NCI-H128 (cell line): Measurements from ENCODE around the gene CSH1.
"Not testable (repeated sequence)": the region's sequence is repeated elsewhere in the genome, so short reads cannot be mapped to it uniquely, and the experiment has no call there.

Experiments
- DNase-seq: peaks from one replicate; lab custom pipeline; 2025; ENCODE audit not compliant: unreplicated experiment; lab: John Stamatoyannopoulos, UW

Gene CSH1

DNA sequence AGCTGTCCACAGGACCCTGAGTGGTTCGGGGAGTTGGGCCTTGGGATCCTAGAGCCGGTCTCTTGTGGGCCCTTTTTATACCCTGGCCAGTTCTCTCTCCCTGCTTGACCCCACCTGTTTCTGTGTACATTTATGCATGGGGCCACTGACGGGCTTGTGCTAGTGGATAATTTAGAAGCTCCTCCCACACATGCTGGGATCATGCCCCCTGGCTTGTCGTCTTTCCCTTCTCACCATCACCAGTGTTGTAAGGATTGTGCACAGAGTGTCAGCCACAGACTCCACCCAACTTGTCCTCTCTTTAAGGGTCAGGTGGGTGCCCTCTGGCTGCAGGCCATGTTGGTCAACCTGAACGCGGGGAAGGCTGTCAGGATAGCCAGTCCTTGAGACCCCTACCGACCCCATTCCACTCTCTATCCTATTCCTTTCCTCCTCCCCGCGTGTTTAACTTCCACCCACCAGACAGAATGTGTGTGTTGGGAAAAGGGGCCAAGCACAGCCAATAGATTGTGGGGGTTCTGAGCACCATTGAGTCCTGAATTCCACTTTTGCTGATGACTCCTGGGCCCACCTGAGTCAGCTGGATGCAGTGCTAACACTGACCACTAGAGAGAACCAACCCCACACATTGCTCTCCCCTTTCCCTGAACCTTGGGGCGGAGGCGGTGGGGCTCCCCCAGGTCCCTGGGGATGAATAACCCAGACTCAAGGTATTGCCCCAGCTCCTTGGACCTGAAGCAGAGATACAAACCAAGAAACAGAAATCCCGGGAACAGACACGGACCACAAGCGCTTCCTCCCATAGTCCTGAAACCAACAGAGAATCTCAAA lies at the start of gene CSH1:
Gene CSH1, minus strand, starts transcription at position 51 of the 831 bp plus-strand sequence. CDS start 63 bp downstream, outside the sequence.
- not testable (repeated sequence) for DNase-seq

- DNase-seq, result no peak
These were observed 49.5 kb upstream of the CSH1 start for GRCh38 chr17:63945784-63946439.

DNA sequence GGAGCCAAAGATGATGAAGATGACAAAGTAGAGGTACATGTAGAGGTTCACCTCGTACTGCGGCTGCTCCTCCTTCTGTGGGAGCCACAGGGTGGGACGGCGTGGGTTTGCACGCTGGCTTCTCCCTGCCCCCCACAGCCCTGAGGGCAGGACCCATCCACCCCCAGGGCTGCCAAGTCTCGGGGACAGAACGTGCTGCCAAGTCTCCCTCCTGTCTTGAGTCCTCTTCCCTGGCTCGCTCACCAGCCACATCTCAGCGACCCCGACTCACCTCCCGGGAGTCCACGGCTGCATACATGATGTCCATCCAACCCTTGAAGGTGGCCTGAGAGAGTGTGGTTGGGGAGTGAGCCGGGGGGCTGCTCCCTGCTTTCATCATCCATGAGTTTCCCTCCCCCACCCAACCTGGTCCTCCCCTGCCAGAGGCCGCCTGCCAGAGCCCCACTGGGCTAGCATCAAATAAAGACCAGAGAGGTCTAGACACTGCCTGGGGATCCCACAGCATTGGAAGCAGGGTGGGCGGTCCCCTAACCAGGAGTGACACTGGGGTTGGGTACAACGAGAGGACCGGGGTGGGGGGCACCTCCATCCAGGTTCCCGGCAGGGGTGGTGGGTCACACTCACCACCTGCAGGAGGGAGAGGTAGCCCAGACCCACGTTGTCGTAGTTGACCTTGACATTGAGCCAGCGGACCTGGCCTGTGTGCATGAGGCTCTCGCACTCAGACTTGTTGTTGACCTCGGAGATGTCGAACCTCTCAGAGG lies 48.5 kb upstream of the CSH1 start:
- no peak for DNase-seq

DNA sequence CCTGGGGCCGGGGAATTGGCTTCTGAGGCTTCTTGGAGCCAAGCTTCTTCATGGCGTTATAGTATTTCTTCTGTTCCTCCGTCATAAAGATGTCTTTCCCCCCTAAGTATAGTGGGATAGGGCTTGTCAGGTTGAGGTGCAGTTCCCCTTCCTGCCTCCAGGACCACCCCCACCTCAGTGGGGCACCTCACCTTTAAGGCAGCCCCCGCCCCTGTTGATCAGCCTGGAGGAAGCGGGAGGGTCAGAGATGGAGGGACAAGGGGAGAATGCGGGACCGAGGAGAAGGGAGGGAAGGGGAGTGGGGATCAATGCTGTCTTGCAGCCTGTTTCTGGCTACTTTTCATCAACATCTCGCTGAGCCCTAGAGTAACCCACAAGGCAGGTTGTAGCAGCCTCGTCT lies 47.4 kb upstream of the CSH1 start:
- DNase-seq, result no peak

- no peak for DNase-seq
These were observed 46.1 kb upstream of the CSH1 start for GRCh38 chr17:63942309-63942985.

DNA sequence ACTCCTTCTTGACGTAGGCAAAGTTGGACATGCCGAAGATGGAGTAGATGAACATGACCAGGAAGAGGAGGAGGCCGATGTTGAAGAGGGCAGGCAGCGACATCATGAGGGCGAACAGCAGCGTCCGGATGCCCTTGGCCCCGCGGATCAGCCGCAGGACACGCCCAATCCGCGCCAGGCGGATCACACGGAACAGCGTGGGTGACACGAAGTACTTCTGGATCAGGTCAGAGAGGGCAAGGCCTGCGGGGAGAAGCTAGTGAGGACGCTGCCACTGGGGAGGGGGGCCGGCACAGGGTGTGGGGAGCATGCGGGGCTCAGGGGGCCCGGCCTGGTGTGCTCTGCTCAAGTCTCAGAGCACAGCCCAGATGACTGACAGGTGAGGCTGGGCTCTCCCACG lies 45.4 kb upstream of the CSH1 start:
- no peak for DNase-seq

GRCh38 chr17:63941162-63941561 lies 44.8 kb upstream of the CSH1 start:
- DNase-seq, result no peak

- no peak for DNase-seq
These were observed 44.2 kb upstream of the CSH1 start for GRCh38 chr17:63940584-63940983.

DNA sequence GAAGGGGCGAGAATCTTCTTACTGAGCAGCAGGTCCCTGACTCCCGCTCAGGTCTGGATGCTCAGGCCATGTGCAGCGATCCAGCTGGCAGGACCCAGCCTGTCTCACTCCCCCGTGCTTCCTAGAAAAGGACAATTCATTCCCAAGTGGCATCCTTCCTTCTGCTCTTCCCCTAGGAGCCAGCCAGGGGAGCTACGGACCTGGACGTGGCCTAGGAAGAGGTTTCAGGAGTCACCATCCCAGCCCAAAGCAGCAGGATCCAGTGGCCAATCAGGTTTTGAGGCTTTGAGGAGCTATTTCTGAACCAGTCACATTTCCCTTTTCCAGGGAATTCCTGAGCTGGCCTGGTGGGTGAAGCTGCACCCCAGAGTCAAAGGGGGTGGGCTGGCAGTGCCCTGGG lies 43.5 kb upstream of the CSH1 start:
- DNase-seq, result no peak

DNA sequence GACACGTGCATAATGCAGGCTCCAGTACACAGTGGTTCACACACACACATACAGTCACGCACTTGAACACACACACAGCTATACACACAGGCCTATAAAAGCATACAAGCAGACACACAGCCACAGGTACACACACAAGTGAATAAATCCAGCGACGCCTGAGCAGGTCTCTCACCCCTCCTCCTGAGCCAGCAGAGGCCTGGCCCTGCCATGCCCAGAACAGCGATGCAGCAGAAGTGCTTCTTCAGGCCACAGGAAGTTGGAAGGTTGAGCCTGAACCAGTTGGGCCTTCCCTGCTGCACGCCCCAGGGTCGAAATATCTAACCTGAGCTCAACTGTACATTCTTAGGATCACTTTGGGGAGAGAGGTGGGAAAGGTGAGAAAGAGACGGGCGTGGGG lies 43.0 kb upstream of the CSH1 start:
- no peak for DNase-seq

GRCh38 chr17:63937920-63938319 lies 41.5 kb upstream of the CSH1 start:
- no peak for DNase-seq

- DNase-seq, result no peak
These were observed 40.9 kb upstream of the CSH1 start for GRCh38 chr17:63937319-63937718.

DNA sequence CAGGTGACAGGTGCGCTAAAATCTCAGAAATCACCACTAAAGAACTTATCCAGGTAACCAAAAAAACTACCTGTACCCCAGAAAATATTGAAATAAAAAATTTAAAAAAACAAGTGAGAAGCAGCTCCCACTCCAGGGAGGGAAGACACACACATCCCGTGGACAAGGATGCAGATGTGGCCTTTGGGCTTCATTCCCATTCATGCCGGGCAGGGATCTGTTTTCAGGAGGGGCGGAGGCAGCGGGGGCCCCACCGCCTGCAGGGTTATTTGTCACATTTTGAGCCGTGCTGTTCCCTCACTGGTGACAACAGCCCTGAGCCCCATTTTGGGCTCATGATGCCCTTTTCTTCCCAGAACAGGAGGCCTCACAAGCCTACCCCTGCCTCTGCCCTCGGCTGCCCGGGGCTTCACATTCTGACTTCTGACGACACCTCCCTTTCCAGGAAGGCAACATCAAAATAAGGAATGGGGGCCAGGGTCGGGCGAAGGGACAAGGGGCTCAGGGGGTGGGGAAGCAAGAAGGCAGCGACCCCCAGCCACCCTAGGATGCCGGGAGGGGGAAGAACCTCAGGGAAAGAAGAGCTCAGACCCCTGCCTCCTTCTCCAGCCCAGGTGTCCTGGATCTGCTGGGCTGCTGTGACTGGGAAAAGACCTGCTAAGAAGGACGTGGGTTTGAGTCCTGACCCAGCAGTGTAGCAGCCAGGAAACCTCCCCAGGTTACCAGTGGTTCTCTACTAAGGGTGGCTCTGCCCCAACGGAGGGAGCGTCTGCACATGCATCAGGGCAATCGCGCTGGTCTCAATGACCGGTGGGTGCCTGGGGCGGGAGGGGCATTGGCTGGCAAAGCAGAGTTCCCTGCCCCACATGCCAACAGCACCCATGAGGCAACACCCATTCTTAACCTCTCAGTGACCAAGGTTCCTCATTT lies 38.1 kb upstream of the CSH1 start:
- DNase-seq, result no peak

DNA sequence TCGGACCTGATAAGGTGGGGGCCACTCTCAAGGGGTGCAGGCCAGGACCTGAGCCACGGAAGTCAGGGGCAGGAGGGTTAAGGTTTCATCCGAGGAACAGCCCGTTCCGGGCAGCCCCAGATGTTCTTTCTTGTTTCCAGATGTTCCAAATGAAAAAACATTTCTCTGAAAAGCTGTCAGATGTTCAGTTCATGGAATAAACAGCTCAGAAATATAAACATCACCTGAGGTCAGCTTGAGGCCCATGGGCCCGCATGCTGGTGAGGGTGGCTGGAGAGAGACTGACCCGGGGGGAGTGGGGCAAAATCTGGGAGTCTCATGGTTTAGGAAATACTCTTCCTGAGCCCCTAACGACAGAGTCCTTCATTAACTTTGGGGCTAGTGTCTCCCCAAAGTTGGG lies 37.2 kb upstream of the CSH1 start:
- no peak for DNase-seq

DNA sequence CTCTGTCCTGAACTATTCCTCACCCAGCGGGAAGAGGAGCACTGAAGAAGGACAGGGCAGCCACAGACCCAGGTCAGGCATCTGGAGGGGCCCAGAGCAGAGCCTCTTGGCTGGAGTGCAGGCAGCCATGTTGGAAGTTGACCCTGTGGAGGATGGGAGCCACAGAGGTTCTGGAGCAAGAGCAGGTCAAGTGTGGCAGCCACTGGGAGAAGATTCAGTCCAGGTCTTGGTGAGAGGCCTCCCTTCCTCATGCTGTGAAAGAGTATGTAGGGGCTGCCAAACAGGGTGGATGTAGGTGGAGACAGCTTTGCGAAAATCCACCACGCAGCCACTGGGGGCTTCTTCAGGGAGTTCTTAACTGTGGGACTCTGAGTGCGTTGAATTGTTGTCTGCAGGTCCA lies 36.3 kb upstream of the CSH1 start:
- DNase-seq, result no peak

GRCh38 chr17:63931981-63932561 lies 35.7 kb upstream of the CSH1 start, which contains the start of gene CD79B:
TSS of gene CD79B (minus strand) at chr17:63932331. CDS start at chr17:63932261, 70 bp downstream.
- DNase-seq, result no peak

- DNase-seq, result no peak
These were observed 34.7 kb upstream of the CSH1 start for GRCh38 chr17:63930951-63931575.

DNA sequence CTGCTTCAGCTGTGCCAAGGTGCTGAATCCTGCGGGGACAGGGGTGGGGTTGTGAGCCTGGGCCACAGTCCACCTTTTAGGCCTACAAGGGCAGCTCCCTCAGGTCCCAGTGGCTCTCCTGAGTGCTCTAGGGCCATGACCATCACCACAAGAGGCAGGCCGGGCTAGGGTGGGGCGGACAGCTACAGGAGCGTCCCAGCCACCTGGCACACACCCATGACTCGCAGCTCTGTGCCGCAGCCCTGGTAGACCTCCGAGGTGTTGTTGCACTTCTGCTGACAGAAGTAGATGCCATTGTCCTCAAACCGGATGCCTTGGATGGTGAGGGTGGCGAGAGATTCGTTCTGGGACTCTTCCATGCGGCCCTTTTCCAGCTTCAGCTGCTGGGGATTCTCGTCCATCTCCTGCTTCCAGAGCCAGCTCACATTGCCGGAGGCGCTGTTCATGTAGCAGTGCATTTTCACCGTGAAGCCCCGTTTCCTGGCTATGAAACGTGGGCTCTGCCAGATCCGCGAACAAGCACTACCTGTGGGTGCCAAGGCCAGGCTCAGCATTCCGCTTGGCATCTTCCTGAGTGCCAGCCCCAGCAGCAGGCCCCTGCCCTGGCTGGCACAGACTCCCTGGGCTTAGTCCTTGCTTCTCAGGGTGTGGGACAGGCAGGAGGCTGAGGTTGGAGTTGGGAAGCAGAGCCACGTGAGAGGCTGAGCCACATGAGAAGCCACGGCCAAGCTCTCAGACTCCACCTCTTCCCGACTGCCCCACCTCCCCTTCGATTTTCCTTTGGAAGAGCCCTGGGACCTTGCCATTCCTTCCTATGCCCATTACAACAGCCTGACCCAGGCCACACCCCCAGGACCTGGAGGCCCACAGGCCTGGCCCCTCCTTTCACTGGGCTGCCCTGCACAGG lies 33.7 kb upstream of the CSH1 start:
- no peak for DNase-seq
